HepG2 (cell line): ENCODE data around the gene RBM45. TPM values are rescaled to one million over a fixed set of nuclear protein-coding genes. Genes with fewer than 3 reads are reported as not detected.

Source experiments
- ARID5B ChIP-seq: IDR thresholded peaks from 2 replicates; pipeline ENCODE4 v1.4.0; 2020; ENCODE audit warnings: mild to moderate bottlenecking, missing genetic modification reagents
- FOXO1 ChIP-seq: sonication (generic); formaldehyde crosslinking; IDR thresholded peaks from 2 replicates; pipeline ENCODE4 v1.4.0; 2020; ENCODE audit warnings: missing genetic modification reagents
- HNF1A ChIP-seq, 2 experiments: sonication (generic) in 1 of 2; formaldehyde crosslinking in 1 of 2; IDR thresholded peaks; 2 replicates each; pipeline versions ENCODE4 v1.4.0 to v1.6.1; 2016 to 2020; ENCODE audit warnings: borderline replicate concordance in 1 of 2, low read depth in 1 of 2, mild to moderate bottlenecking in 1 of 2, missing genetic modification reagents in 1 of 2
- LCORL ChIP-seq, 2 experiments: fragments of 450-650 bp in 1 of 2; sonication (generic) in 1 of 2; formaldehyde crosslinking in 1 of 2; IDR thresholded peaks; 2 replicates each; pipeline versions ENCODE4 v1.5.0 to v1.6.1; 2017 to 2020; ENCODE audit warnings: antibody characterized with exemption in 1 of 2, missing genetic modification reagents in 1 of 2
- MEF2D ChIP-seq: sonication (generic); formaldehyde crosslinking; IDR thresholded peaks from 2 replicates; pipeline ENCODE4 v1.5.1; 2020; ENCODE audit warnings: mild to moderate bottlenecking, missing genetic modification reagents
- PAXIP1 ChIP-seq: sonication (generic); formaldehyde crosslinking; conservative IDR thresholded peaks from 2 replicates; pipeline ENCODE4 v1.4.0; 2020; ENCODE audit warnings: mild to moderate bottlenecking, missing genetic modification reagents, moderate library complexity
- RBM39 ChIP-seq: fragments of 200-400 bp; formaldehyde crosslinking; IDR thresholded peaks from one replicate; pipeline ENCODE4 v1.6.1; 2018; ENCODE audit warnings: antibody characterized with exemption, mild to moderate bottlenecking, low read depth, low read length; ENCODE audit not compliant: poor library complexity, severe bottlenecking
- SALL1 ChIP-seq: sonication (generic); formaldehyde crosslinking; IDR thresholded peaks from 2 replicates; pipeline ENCODE4 v1.8.0; 2022; ENCODE audit warnings: mild to moderate bottlenecking, missing genetic modification reagents
- SAP130 ChIP-seq: IDR thresholded peaks from 2 replicates; pipeline ENCODE4 v1.6.1; 2016; ENCODE audit warnings: low read depth
- SOX5 ChIP-seq: IDR thresholded peaks from 2 replicates; pipeline ENCODE4 v1.6.1; 2016; ENCODE audit warnings: borderline replicate concordance
- TFE3 ChIP-seq: IDR thresholded peaks from 2 replicates; pipeline ENCODE4 v1.6.1; 2016
- ZFP37 ChIP-seq: sonication (generic); formaldehyde crosslinking; IDR thresholded peaks from 2 replicates; pipeline ENCODE4 v1.4.0; 2020; ENCODE audit warnings: missing genetic modification reagents, borderline replicate concordance
- ZGPAT ChIP-seq: IDR thresholded peaks from 2 replicates; pipeline ENCODE4 v1.6.1; 2016; ENCODE audit warnings: mild to moderate bottlenecking
- polyA plus RNA-seq, 8 experiments: library from polyadenylated mRNA; depleted of rRNA in 3 of 8; stranded (reverse) in 7 of 8; unstranded in 1 of 8; fragments of >200 nt; fragmentation: Illumina TruSeq in 4 of 8; extraction: Trizol in 4 of 8; gene quantifications; 2 replicates each; pipeline versions ENCODE4 v1.2.1 to v1.2.3, GENCODE V29; 2011 to 2016; ENCODE audit warnings: low read depth in 4 of 8, missing spikeins in 1 of 8, mixed read lengths in 1 of 8; ENCODE audit not compliant: insufficient read depth in 1 of 8
- total RNA-seq, 5 experiments: library from RNA; depleted of rRNA; stranded (reverse); fragments of >200 nt; fragmentation: Illumina TruSeq; extraction: Trizol; gene quantifications; 2 replicates each; pipeline ENCODE4 v1.2.3, GENCODE V29; 2016; ENCODE audit warnings: low read depth in 1 of 5

The RBM45 gene
- total and polyA plus RNA-seq, 2 of the 13 experiments (the other 11 are each of a cell fraction or from before 2014, with no cell fraction given), result 5.7 to 25.2 TPM

GRCh38 chr2:178152033-178152432 is 39.8 kb downstream of the RBM45 start (continued):
- TF ChIP-seq PAXIP1 (CRISPR knock-in tag), result peak; percentile 45; the same call in 1 of the 2 replicates
- TF ChIP-seq TFE3 (CRISPR knock-in tag), result no peak
- peak; percentile 40; the same call in 1 of the 2 replicates for TF ChIP-seq SALL1 (CRISPR knock-in tag)
- peak; percentile 29; the same call in 1 of the 2 replicates for TF ChIP-seq FOXO1
- TF ChIP-seq ZFP37 (CRISPR knock-in tag), result no peak
- TF ChIP-seq ARID5B (CRISPR knock-in tag), result peak; percentile 58
- no peak for TF ChIP-seq HNF1A (IDR thresholded peaks at IDR 0.05; ENCODE audit: low read depth)
- no peak for TF ChIP-seq HNF1A (CRISPR knock-in tag; IDR thresholded peaks at IDR 0.05; ENCODE audit: borderline replicate concordance)
- peak; percentile 95 for TF ChIP-seq MEF2D (CRISPR knock-in tag)
- TF ChIP-seq LCORL (IDR thresholded peaks at IDR 0.05), result no peak
- peak; percentile 69; the same call in 1 of the 2 replicates for TF ChIP-seq LCORL (CRISPR knock-in tag; IDR thresholded peaks at IDR 0.05)
- TF ChIP-seq RBM39, result no peak
- TF ChIP-seq SOX5, result peak; percentile 51; the same call in 1 of the 2 replicates
- 0 out of 2 replicates have a peak, but pooled peaks have one; percentile 24 for TF ChIP-seq SAP130 (CRISPR knock-in tag)
- peak; percentile 33; the same call in 1 of the 2 replicates for TF ChIP-seq ZGPAT (CRISPR knock-in tag)
